Mesothelial cell of epicardium (in vitro differentiated cells): ENCODE results near the gene LYZL1. TPM values are rescaled to one million over a fixed set of nuclear protein-coding genes. Genes with fewer than 3 reads are reported as not detected.

Experiments used
- DNase-seq, 2 experiments: peaks; one replicate each; pipeline ENCODE4 v3.0.0; 2021; ENCODE audit warnings: low spot score in 2 of 2; ENCODE audit not compliant: unreplicated experiment in 2 of 2
- H3K27ac Mint-ChIP-seq: 2 replicates; pipeline ENCODE4 v1.8.0; 2021; ENCODE audit warnings: mixed read lengths
- H3K27me3 Mint-ChIP-seq: 2 replicates; pipeline ENCODE4 v1.8.0; 2021; ENCODE audit warnings: low read depth, mixed read lengths
- H3K36me3 Mint-ChIP-seq: 2 replicates; pipeline ENCODE4 v1.8.0; 2021; ENCODE audit warnings: mixed read lengths
- H3K4me1 Mint-ChIP-seq: 2 replicates; pipeline ENCODE4 v1.8.0; 2021; ENCODE audit warnings: mixed read lengths
- H3K4me3 Mint-ChIP-seq: 2 replicates; pipeline ENCODE4 v1.8.0; 2021; ENCODE audit warnings: mild to moderate bottlenecking, moderate library complexity, mixed read lengths
- H3K9me3 Mint-ChIP-seq: 2 replicates; pipeline ENCODE4 v1.8.0; 2021; ENCODE audit warnings: mixed read lengths
- total RNA-seq: library from RNA; stranded (reverse); gene quantifications from 3 replicates; pipeline ENCODE4 v1.2.1, GENCODE V29; 2021
- TF ChIP-seq, protein P1 (sequence below): fragments of 200-600 bp; sonication (generic); IDR thresholded peaks from one replicate; pipeline ENCODE4 v1.5.0; 2021; ENCODE audit warnings: antibody characterized with exemption; ENCODE audit not compliant: unreplicated experiment

Gene LYZL1
- total RNA-seq, 1 donor from 2014 or later = not detected

- TF ChIP-seq, protein P1, sequence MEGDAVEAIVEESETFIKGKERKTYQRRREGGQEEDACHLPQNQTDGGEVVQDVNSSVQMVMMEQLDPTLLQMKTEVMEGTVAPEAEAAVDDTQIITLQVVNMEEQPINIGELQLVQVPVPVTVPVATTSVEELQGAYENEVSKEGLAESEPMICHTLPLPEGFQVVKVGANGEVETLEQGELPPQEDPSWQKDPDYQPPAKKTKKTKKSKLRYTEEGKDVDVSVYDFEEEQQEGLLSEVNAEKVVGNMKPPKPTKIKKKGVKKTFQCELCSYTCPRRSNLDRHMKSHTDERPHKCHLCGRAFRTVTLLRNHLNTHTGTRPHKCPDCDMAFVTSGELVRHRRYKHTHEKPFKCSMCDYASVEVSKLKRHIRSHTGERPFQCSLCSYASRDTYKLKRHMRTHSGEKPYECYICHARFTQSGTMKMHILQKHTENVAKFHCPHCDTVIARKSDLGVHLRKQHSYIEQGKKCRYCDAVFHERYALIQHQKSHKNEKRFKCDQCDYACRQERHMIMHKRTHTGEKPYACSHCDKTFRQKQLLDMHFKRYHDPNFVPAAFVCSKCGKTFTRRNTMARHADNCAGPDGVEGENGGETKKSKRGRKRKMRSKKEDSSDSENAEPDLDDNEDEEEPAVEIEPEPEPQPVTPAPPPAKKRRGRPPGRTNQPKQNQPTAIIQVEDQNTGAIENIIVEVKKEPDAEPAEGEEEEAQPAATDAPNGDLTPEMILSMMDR = no peak
- no peak overlapping the region for H3K4me3 Mint-ChIP-seq
- DNase-seq = no peak
- peaks cover 4% of the 10 kb centered on the region for H3K9me3 Mint-ChIP-seq
- peak overlapping the region; percentile 91 for H3K27ac Mint-ChIP-seq
- H3K27me3 Mint-ChIP-seq = no peaks in the 10 kb centered on the region
- peaks cover 2% of the 10 kb centered on the region for H3K36me3 Mint-ChIP-seq
- H3K4me1 Mint-ChIP-seq = peaks cover 67% of the 10 kb centered on the region
Observed at GRCh38 chr10:29276251-29276850, 12.5 kb upstream of the LYZL1 start.

DNA sequence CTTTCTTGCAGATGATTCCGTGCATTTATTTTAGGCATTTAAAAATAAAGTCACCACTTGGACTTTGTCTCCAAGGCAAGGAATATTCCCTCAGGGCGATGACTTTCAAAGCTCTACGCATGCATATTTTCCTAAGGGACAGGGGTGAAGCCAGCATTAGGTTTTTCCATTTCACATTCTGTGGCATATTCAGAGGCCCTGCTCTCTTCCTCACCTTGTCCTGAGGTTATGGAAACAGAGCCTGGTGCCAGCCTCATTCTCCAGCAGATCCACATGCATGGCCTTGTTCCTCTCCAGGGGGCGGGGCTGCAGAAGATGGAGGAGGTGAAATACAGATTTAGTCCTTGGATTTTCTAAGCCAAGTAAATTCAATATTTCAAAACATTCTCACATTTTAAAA, 11.6 kb upstream of the LYZL1 start:
- TF ChIP-seq, protein P1 = no peak
- H3K9me3 Mint-ChIP-seq = peaks cover 4% of the 10 kb centered on the region
- no peaks in the 10 kb centered on the region for H3K36me3 Mint-ChIP-seq
- H3K27ac Mint-ChIP-seq = peak overlapping the region; percentile 84
- H3K4me1 Mint-ChIP-seq = peaks cover 64% of the 10 kb centered on the region
- DNase-seq = no peak
- no peaks in the 10 kb centered on the region for H3K27me3 Mint-ChIP-seq
- no peak overlapping the region for H3K4me3 Mint-ChIP-seq

- Mint-ChIP-seq H3K27me3 (no peaks in the 10 kb centered on the region), H3K9me3 (peaks cover 6% of the 10 kb centered on the region), H3K36me3 (no peaks in the 10 kb centered on the region), H3K4me1 (peaks cover 53% of the 10 kb centered on the region), H3K27ac (peak overlapping the region; percentile 47), H3K4me3 (no peak overlapping the region)
- TF ChIP-seq, protein P1 = no peak
- DNase-seq = no peak
Observed at GRCh38 chr10:29279779-29280487, 8.9 kb upstream of the LYZL1 start.

GRCh38 chr10:29280488-29280840, 8.4 kb upstream of the LYZL1 start:
- Mint-ChIP-seq H3K27me3 (no peaks in the 10 kb centered on the region), H3K9me3 (peaks cover 4% of the 10 kb centered on the region), H3K4me1 (peaks cover 57% of the 10 kb centered on the region), H3K4me3 (no peak overlapping the region), H3K27ac (peak overlapping the region; percentile 47), H3K36me3 (no peaks in the 10 kb centered on the region)
- no peak for DNase-seq
- TF ChIP-seq, protein P1 = no peak

DNA sequence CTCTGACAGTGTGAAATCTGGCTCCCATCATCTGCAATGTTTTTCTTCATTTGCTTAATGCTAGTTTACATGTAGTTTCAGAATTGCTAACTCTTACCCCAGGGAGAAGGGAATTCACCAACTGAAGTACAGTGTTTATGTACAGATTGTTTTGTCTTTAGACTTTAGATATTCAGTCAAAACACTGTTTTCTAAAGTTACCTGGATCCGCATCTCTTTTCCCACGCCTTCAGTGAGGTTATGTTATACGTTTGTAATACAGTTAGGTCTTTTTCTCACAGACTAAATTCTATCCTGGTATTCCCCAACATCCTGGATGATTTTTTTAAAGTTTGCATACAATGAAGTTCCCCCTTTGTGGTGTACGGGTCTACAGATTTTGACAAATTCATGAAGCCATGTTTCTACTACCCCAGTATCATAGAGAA, 3.2 kb upstream of the LYZL1 start:
- Mint-ChIP-seq H3K27ac (peak overlapping the region; percentile 35), H3K27me3 (no peaks in the 10 kb centered on the region), H3K9me3 (peaks cover 7% of the 10 kb centered on the region), H3K36me3 (no peaks in the 10 kb centered on the region), H3K4me3 (no peak overlapping the region), H3K4me1 (peaks cover 34% of the 10 kb centered on the region)
- TF ChIP-seq, protein P1 = no peak
- DNase-seq = no peak
